Activated CD4-positive, CD25-positive, alpha-beta regulatory T cell treated with anti-CD3 and anti-CD28 coated beads, Interleukin-2, amount 50 U/mL, for 16 hours (primary cell): ENCODE results near the gene TRIM59.
A peak's percentile ranks its signal among the peaks of the same experiment; 100 is the strongest.

Experiments
- DNase-seq: peaks from one replicate; pipeline ENCODE4 v3.0.0-alpha.2; 2020; ENCODE audit warnings: low read depth, low spot score

The TRIM59 gene

GRCh38 chr3:160449636-160450598, at the start of gene TRIM59:
TRIM59 (minus strand) TSS chr3:160449786; CDS start chr3:160439183, 10,603 bp downstream.
- DNase-seq: peak; percentile 92

- no peak for DNase-seq
These were observed 48.6 kb upstream of the TRIM59 start for GRCh38 chr3:160498202-160498601.

DNA sequence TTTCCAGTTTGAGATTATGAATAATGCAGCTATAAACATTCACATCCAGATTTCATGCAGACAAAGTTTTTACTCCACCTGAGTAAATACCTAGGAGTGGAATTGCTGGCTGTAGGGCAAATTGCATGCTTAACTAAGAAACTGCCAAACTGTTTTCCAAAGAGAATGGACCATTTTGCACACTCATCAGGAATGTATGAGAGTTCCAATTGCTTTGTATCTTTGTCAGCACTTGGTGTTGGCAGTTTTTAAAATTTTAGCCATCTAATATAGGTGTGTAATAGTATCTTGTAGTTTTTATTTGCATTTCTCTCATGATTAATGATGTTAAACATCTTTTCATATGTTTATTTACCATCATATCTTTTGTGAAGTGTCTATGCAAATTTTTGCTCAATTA, 40.6 kb upstream of the TRIM59 start:
- no peak for DNase-seq

DNA sequence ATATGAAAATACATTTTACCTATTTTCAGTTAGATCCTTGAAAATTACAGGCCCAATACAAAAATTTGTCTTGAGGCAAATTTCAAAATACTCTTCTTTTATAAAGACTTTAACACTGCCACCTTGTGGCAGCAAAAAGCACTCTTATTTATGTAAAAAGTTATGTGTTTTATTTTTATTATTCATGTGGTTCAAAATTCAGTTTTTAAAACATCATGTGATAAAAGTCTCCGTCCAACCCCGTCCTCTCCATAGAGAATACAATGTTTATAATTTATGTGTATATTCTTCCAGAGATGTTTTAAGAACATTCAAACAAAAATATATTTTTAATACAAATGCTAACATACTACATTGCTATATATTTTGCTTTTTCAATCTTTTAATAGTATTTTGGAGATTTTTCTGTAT, 36.9 kb upstream of the TRIM59 start:
- DNase-seq: no peak

- no peak for DNase-seq
These were observed 33.2 kb upstream of the TRIM59 start for GRCh38 chr3:160482796-160483195.

- no peak for DNase-seq
These were observed 32.3 kb upstream of the TRIM59 start for GRCh38 chr3:160481856-160482255.

GRCh38 chr3:160480931-160481330, 31.3 kb upstream of the TRIM59 start:
- no peak for DNase-seq

DNA sequence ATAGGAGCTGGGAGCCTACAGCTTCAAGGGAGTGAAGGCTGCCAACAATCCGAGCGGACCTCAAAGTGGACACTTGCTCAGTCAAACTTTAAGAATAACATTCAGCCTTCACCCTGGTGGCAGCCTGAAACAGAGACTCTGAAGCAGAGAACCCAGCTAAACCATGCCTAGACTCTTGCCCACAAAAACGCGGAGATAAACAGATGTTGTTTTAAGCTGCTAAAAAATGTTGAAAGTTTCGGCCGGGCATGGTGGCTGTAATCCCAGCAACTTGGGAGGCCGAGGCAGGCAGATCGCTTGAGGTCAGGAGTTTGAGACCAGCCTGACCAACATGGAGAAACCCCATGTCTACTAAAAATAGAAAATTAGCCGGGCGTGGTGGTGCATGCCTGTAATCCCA, 29.8 kb upstream of the TRIM59 start:
- DNase-seq: no peak

GRCh38 chr3:160478338-160478737, 28.8 kb upstream of the TRIM59 start:
- DNase-seq: no peak

DNA sequence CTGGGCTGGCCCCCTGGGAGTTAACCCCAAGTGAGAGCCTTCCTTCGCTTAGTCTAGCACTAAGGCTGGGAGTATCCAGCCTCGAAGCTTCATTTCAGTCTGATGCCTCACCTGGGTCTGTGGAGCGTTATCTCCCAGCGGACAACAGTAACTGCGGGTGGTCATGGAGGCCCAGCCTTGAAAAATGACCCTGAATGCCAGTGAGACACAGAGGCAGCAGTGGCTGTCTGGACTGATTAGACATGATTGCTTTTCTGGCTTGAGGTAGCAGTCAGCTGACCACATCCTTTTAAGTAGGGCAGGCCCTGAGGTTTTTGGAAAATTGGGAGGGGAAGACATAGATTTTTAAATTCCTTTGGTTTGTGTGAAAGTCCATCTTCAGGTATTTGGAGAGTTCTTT, 28.2 kb upstream of the TRIM59 start:
- DNase-seq: no peak

DNA sequence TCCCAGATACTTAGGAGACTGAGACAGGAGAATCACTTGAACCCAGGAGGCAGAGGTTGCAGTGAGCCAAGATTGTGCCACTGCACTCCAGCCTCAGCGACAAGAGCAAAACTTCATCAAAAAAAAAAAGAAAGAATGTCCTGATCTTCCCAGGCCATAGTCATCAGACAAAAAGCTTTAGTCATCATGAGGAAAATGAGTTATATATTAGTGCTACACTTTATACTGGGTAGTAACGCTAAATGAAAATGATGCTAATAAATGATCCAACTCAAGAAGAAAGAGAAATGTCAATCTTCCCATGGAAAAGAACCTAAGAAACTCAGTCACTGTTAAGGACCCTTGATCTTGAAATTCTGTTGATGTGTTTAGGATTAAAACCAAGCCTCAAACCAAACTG, 26.3 kb upstream of the TRIM59 start:
- DNase-seq: no peak

DNA sequence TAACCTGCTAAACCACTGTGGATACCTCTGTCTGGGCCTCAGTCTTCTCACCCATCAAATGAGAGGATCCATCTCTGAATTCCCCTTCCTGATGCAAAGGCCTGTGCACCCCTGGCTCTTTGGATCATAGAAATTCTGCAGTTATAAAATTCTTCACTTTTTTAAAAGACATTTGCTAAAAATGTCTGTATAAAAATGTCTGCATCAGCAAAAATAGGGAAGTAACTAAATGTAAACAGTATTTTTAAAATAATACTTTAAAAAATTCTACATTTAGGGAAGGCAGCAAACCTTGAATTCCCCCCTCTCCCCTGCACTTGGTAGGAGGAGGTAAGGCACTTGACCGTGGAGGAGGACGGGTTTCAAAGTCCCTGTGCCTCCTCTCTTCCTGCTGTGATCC, 25.6 kb upstream of the TRIM59 start:
- DNase-seq: no peak

- DNase-seq: no peak
These were observed 24.8 kb upstream of the TRIM59 start for GRCh38 chr3:160474416-160474838.

DNA sequence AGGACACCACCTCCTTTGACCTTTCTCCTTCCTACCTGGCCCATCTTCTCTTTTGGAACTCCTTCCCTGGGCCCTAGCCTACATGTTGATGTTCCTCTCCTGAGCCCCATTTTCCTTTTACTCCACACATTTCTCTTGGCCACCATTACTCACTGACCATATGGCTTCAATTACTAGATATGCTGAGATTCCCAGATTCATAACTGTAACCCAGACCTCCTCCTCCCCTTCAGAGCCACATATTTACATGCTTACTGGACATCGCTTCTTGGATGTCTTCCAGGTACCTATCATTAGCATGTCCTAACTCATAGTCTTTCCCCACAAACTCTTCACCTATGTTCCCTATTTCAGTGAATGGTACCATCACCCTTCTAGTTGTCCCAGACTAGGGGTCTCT, 24.4 kb upstream of the TRIM59 start:
- no peak for DNase-seq

GRCh38 chr3:160473221-160473620, 23.6 kb upstream of the TRIM59 start:
- no peak for DNase-seq

DNA sequence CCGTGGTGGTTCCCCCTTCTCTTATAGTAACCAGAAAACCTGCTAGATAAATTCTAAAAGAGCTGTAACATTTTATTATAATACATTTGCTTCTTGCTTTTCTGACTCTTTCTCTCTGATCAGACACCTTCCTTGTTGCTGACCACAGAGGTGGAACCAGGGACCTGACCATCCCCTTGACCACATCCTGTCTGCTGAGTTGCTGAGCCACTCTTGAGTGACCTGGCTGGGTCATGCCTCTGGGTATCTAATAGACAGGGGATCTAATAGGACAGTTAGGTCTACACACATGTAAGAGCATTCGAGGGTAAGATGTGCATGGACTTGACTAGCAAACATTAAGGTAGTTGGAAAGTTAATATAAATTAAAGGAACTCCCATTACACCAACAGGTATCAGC, 22.8 kb upstream of the TRIM59 start:
- DNase-seq: no peak

GRCh38 chr3:160471892-160472291, 22.3 kb upstream of the TRIM59 start:
- DNase-seq: no peak

DNA sequence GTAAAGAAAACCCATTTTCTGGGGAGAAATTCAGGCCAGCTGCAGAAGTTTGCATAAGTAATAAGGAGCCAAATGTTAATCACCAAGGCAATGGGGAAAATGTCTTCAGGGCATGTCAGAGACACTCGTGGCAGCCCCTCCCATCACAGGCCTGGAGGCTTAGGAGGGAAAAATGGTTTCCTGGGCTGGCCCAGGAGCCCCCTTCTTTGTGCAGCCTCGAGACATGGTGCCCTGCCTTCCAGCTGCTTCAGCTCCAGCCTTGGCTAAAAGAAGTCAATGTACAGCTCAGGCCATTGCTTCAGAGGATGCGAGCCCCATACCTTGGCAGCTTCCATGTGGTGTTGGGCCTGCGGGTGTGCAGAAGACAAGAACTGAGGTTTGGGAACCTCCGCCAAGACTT, 20.6 kb upstream of the TRIM59 start:
- no peak for DNase-seq

- DNase-seq: no peak
These were observed 15.4 kb upstream of the TRIM59 start for GRCh38 chr3:160464971-160465370.

DNA sequence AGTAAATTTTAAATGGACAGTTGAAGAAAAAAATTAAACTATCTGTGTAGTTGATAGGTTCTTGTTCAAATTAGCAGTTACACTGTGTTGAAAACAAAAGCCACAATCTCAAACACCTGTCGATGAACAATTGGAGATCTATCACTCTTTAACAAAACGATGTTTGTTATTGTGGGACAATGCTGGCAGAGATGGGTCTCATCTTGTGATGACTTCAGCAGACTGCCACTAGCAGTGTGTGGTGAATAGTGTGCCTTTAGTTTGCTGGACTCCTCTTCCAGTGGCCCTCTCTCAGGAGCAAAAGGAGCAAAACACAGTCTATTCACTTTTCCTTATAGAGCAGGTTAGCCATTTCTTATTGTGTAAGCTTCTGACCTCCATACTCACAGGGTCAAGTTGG, 14.7 kb upstream of the TRIM59 start:
- DNase-seq: no peak

DNA sequence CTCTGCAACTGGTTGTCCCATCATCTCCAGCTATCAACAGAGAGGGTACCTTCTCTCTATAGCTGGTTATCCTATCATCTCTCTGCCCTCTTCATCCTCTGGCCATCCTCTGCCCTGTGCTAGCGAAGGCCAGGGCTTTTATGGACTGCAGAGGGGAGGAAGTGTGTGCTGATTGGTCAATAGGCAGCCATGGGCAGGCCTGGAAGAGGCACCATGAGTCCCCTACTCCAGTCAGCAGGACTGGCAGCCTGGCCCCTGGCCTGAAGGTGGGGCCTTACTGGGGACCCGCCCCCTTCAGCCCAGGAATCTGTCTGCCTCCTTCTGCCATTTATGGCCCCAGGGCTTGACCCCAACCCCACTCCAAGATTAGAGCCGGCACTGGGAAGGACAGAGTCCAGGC, 10.4 kb upstream of the TRIM59 start:
- no peak for DNase-seq

DNA sequence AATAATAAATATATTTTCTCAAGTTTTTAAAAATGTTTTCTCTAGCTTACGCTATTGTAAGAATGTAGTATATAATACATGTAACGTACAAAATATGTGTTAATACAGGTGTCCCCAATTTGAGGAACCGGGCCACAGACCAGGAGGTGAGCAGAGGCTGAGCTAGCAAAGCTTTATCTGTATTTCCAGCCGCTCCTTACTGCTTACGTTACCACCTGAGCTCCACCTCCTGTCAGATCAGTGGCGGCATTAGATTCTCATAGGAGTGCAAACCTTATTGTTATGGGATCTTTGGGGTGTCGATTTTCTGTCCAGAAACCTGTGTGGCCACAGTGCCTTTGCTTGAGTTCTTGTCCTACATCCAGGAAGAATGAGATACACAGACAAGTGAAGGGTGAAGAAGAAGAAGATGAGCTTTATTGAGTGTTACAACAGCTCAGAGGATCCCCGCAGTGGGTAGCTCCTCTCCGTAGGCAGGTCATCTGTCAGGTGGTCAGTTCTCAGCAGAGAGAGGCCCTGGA, 9.9 kb upstream of the TRIM59 start:
- no peak for DNase-seq

DNA sequence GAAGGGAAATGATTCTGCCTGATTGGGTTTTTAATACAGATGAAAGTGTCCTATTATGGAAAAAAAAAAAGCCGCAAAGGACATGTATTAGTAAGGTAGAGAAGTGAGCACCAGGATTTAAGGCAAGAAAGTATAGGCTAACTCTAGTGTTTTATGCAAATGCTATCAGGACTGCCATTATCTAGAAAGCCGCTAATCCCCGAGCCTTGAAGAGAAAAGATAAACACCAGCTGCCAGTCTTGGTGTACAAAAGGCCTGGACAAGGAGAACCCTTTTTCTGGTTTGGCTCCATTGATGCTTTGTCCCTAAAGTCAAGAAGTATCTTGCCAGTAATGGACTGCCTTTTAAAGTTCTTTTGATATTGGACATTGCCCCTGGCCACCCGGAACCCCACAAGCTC, 8.6 kb upstream of the TRIM59 start:
- DNase-seq: no peak
